Activated CD4-positive, alpha-beta T cell treated with anti-CD3 and anti-CD28 coated beads for 36 hours (primary cell): ENCODE data around the gene YWHAH. TPM values are rescaled to one million over a fixed set of nuclear protein-coding genes. Genes with fewer than 3 reads are reported as not detected.
A peak's percentile ranks its signal among the peaks of the same experiment; 100 is the strongest.

ENCODE experiments used
- ATAC-seq: fragments of 200-7000 bp; cut with Tn5 transposase; one replicate; pipeline ENCODE4 v1.10.0; 2021; ENCODE audit warnings: mild to moderate bottlenecking, moderate library complexity
- CTCF ChIA-PET: fragments of 350-600 bp; sonication (Branson Sonifier 250); formaldehyde crosslinking; loops from one replicate; lab custom pipeline; 2021; ENCODE audit warnings: antibody characterized with exemption; lab: Charles Lee
- POLR2A ChIA-PET: fragments of 350-600 bp; sonication (Branson Sonifier 250); formaldehyde crosslinking; loops from one replicate; lab custom pipeline; 2021; ENCODE audit warnings: antibody characterized with exemption, inconsistent platforms; lab: Charles Lee
- DNase-seq: peaks from one replicate; pipeline ENCODE4 v3.0.0-alpha.2; 2020
- H3K27ac Mint-ChIP-seq: one replicate; pipeline ENCODE4 v1.8.0; 2021; ENCODE audit warnings: mixed read lengths
- H3K27me3 Mint-ChIP-seq: one replicate; pipeline ENCODE4 v1.8.0; 2021; ENCODE audit warnings: mixed read lengths
- H3K36me3 Mint-ChIP-seq: one replicate; pipeline ENCODE4 v1.8.0; 2021; ENCODE audit warnings: low read depth, mixed read lengths
- H3K4me1 Mint-ChIP-seq: one replicate; pipeline ENCODE4 v1.8.0; 2021; ENCODE audit warnings: mixed read lengths
- H3K4me3 Mint-ChIP-seq: one replicate; pipeline ENCODE4 v1.8.0; 2021; ENCODE audit warnings: mild to moderate bottlenecking, moderate library complexity, mixed read lengths
- H3K9me3 Mint-ChIP-seq: one replicate; pipeline ENCODE4 v1.8.0; 2021; ENCODE audit warnings: low read depth, mixed read lengths
- intact Hi-C, 2 experiments: fragments of 100-400 bp; cut with DNase I in 1 of 2; cut with micrococcal nuclease in 1 of 2; formaldehyde crosslinking; loops; one replicate each; pipeline versions ENCODE4 v1.14.2 to v1.15.1; 2022 to 2024; cut with DNase I, micrococcal nuclease
- total RNA-seq, 2 experiments: library from RNA; stranded (reverse); gene quantifications; one replicate each; pipeline ENCODE4 v1.2.3, GENCODE V29; 2021

Gene YWHAH
- total RNA-seq, 2 experiments from 2014 or later = 83.2 to 98.5 TPM

DNA sequence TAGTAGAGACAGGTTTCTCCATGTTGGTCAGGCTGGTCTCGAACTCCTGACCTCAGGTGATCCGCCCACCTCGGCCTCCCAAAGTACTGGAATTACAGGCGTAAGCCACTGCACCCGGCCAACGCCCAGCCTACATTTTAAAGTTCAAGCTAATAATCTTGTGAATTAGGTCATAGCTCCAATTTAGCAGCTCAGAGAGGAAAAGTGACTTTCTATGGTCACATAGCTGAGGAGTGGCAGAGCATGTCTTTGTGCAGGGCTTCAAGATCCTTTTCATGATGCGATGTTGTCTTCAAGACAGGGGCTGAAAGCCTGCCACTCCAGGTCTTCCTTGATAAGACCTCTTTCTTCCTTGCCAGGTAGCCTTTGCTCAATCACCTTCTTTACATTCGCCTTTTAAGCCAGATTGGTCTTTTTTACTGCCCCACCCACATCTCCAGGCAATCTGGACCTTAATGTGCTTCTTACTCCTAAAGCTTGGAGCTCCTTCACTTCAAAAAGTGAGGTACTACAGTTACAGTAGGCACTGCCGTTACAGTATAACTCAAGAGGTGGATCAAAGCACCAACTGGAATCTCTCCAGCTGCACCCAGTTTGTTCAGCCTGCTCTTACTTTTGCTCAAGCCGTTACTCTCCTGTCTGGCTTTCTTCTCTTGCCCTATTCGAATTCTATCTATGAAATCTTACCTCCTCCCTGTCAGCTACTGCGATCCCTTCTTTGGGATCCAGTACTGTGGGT, 18.2 kb downstream of the YWHAH start:
- H3K27ac Mint-ChIP-seq = no peak overlapping the region
- intact Hi-C loops = no loop called here
- H3K27me3 Mint-ChIP-seq = no peaks in the 10 kb centered on the region

DNA sequence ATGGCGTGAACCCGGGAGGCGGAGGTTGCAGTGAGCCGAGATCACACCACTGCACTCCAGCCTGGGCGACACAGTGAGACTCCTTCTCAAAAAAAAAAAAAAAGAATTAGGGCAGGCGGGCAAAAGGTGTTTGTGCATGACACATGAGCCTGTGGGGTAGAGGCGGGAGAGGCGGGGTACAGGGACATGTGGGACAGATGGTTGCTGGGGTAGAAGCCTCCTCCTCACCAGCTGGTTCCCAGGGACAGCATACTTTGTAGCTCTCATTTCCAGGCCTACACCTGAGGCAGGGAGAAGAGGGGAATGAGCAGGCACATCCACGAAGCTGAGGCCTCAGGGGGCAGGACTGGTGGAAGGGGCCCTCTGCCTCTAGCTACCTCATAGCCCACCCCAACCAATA, 23.7 kb downstream of the YWHAH start:
- H3K4me3 Mint-ChIP-seq = no peak overlapping the region
- H3K9me3 Mint-ChIP-seq = no peaks in the 10 kb centered on the region
- DNase-seq (no peak), ATAC-seq (no peak)
- ChIA-PET CTCF (interaction anchor here (2.0 kb wide), 1 partner anchor 303 kb away, joined by 6 read pairs; no protein-coding TSS in a partner anchor), POLR2A (no interaction called here)
- intact Hi-C loops = no loop called here
- H3K27me3 Mint-ChIP-seq = no peaks in the 10 kb centered on the region
- peaks cover 11% of the 10 kb centered on the region for H3K4me1 Mint-ChIP-seq
- no peaks in the 10 kb centered on the region for H3K36me3 Mint-ChIP-seq
- H3K27ac Mint-ChIP-seq = no peak overlapping the region

More for the DNA sequence above, 18.2 kb downstream of the YWHAH start:
- Mint-ChIP-seq H3K4me3 (no peak overlapping the region), H3K4me1 (peaks cover 12% of the 10 kb centered on the region), H3K9me3 (no peaks in the 10 kb centered on the region), H3K36me3 (peaks cover 4% of the 10 kb centered on the region)
- DNase-seq (no peak), ATAC-seq (no peak)
- ChIA-PET CTCF (interaction anchor here (0.7 to 1.7 kb wide), 5 partner anchors 8 to 297 kb away, joined by 3 to 10 read pairs (median 3); no protein-coding TSS in a partner anchor), POLR2A (no interaction called here)

DNA sequence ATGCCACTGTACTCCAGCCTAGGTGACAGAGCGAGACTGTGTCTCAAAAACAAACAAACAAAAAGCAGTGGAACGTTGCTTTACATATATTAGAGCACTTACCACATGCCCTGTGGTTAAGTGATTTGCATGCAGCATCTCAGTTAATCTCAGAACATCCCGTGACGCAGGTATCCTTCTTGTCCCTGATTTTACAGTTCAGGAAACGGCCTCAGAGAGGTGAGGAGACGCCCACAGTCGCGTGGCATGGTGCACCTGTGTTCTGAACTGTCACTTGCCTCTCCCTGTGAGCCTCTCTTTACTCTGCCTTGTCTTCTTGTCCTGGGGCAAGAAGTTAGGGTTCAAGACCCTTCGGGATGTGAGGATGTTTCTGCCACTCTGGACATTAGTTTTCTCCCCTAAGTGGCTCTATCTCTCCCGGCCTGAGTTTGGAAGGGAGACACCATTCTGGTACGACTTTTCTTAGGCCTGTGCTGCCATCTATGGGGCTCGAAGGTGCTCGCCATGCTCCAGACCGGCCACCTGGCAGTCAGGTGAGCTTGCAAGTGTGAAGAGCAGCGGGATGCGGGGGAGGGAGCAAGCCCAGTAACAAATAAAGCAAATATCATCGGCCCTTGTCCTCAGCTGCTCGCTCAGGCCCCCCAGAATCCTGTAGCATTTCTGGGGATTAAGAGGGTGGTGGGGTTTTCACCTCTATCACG, 25.6 kb downstream of the YWHAH start:
- ChIA-PET CTCF (interaction anchor here (0.6 to 11.3 kb wide), 48 partner anchors 8 to 505 kb away, joined by 3 to 114 read pairs (median 4); partner anchors contain the start of genes DEPDC5, PISD, RTCB and YWHAH), POLR2A (interaction anchor here (0.6 kb wide), 2 partner anchors 439 to 507 kb away, joined by 3 read pairs; no protein-coding TSS in a partner anchor)
- intact Hi-C loops = loop anchor here (1.0 to 10.0 kb wide), 10 partner anchors 25 to 825 kb away; partner anchors contain the start of genes YWHAH (in 2 of the 2) and FBXO7 (in 1 of the 2)
- H3K27me3 Mint-ChIP-seq = no peaks in the 10 kb centered on the region
- H3K27ac Mint-ChIP-seq = peak overlapping the region; percentile 5
- peak; percentile 84 for ATAC-seq
- peak; percentile 85 for DNase-seq
- H3K4me1 Mint-ChIP-seq = peaks cover 11% of the 10 kb centered on the region
- no peaks in the 10 kb centered on the region for H3K36me3 Mint-ChIP-seq
- peak overlapping the region; percentile 57 for H3K4me3 Mint-ChIP-seq
- no peaks in the 10 kb centered on the region for H3K9me3 Mint-ChIP-seq

DNA sequence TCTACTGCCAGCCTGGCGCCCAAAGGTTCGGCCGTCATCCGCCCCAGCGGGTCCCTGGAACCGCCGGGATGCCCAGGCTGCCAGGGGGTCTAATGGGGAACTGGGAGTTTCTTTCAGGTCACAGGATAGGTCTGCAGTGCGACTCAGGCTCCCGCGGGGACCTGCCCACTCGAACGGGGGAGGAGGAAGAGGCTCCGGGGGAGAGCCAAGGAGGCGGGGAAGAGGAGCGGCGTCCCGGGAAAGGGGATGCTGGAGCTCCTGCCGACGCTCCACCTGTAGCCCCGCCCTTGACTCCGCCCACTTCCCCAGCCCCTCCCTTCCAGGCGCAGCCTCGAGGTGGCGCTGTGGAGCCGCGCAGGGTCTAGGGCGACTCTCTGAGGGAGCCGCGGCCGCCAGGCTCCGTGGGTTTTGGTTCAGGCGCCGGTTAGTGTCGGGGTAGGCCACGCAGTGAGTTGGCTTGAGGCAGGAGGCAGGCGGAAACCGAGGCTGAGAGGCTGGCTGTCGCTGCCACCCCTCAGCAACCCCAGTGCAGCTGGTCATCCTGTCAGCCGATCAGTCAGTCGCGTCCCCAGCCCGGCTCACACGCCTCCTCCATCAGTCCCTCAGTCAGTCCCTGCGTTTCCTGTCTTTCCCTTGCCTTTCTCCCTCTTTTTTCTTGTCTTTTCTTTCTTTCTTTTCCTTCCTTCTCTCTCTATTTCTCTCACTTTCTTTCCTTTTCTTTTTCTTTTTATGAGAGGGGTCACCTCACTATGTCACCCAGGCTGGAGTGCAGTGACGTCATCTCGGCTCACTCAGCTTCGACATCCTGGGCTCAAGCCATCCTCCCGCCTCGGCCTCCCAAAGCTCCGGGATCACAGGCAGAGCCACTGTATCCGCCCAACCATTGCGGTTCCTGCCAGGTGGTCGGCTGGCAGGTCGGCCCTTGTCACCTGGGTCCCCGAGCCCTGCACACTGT, 26.4 kb downstream of the YWHAH start:
- H3K27me3 Mint-ChIP-seq = no peaks in the 10 kb centered on the region
- H3K9me3 Mint-ChIP-seq = no peaks in the 10 kb centered on the region
- intact Hi-C loops = loop anchor here (1.0 to 10.0 kb wide), 10 partner anchors 26 to 824 kb away; partner anchors contain the start of genes YWHAH (in 2 of the 2) and FBXO7 (in 1 of the 2)
- peaks cover 11% of the 10 kb centered on the region for H3K4me1 Mint-ChIP-seq
- peak overlapping the region; percentile 37 for H3K27ac Mint-ChIP-seq
- peak overlapping the region; percentile 57 for H3K4me3 Mint-ChIP-seq
- DNase-seq (peak; percentile 93), ATAC-seq (peak; percentile 95)
- ChIA-PET POLR2A (interaction anchor here (0.6 kb wide), 2 partner anchors 438 to 506 kb away, joined by 3 read pairs; no protein-coding TSS in a partner anchor), CTCF (interaction anchor here (0.6 to 11.3 kb wide), 45 partner anchors 8 to 504 kb away, joined by 3 to 114 read pairs (median 4); partner anchors contain the start of genes DEPDC5, PISD, RTCB and YWHAH)
- H3K36me3 Mint-ChIP-seq = no peaks in the 10 kb centered on the region

DNA sequence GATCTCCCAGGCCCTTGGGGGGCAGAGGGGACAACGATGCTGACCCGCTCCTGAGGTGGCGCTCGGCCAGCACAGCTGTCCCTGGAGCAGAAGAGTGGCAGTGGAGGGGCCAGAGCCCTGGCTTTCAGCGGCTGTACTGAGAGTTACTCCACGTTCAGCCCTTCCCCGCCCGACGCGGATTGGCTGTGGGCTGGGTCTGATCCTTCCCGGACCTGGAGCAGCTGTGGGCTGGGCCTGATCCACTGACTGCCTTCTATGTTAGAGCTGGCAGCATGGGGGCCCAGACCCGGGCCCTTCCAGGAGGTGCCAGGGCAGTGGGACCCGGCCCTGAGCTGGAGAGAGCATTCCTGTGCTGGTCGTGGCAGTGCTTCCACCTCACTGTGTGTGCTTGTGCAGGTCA, 27.8 kb downstream of the YWHAH start:
- DNase-seq (no peak), ATAC-seq (no peak)
- H3K9me3 Mint-ChIP-seq = no peaks in the 10 kb centered on the region
- peaks cover 2% of the 10 kb centered on the region for H3K27me3 Mint-ChIP-seq
- intact Hi-C loops = loop anchor here (5.0 to 10.0 kb wide), 3 partner anchors 165 to 823 kb away; no protein-coding TSS in a partner anchor
- H3K27ac Mint-ChIP-seq = no peak overlapping the region
- no peaks in the 10 kb centered on the region for H3K36me3 Mint-ChIP-seq
- H3K4me1 Mint-ChIP-seq = peaks cover 13% of the 10 kb centered on the region
- CTCF ChIA-PET = interaction anchor here (1.6 to 11.3 kb wide), 3 partner anchors 15 to 294 kb away, joined by 5 to 114 read pairs (median 37); no protein-coding TSS in a partner anchor
- H3K4me3 Mint-ChIP-seq = no peak overlapping the region
- POLR2A ChIA-PET = no interaction called here

DNA sequence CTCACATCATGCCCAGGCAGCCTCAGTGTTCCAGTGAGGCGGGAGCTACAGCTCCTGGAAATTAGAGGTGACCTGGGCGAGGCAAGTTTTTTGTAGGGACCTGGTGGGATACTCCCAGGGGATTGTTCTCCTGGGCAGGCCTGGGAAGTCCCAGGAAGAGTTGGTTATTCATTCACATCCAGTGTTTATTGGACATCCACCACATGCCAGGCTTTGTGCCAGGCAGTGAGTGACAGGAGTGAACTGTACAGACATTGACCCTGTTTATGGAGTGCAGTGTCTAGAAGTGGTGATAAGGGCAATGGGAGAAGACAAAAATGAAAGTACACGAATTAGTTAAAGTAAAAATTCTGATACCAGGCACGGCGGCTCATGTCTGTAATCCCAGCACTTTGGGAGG, 29.4 kb downstream of the YWHAH start:
- DNase-seq (no peak), ATAC-seq (no peak)
- no peaks in the 10 kb centered on the region for H3K9me3 Mint-ChIP-seq
- peaks cover 2% of the 10 kb centered on the region for H3K27me3 Mint-ChIP-seq
- no peaks in the 10 kb centered on the region for H3K36me3 Mint-ChIP-seq
- POLR2A ChIA-PET = no interaction called here
- no peak overlapping the region for H3K27ac Mint-ChIP-seq
- H3K4me1 Mint-ChIP-seq = peaks cover 16% of the 10 kb centered on the region
- no peak overlapping the region for H3K4me3 Mint-ChIP-seq
- intact Hi-C loops = loop anchor here (5.0 to 10.0 kb wide), 3 partner anchors 164 to 821 kb away; no protein-coding TSS in a partner anchor
- CTCF ChIA-PET = interaction anchor here (0.8 to 11.3 kb wide), 3 partner anchors 23 to 292 kb away, joined by 4 to 114 read pairs (median 5); no protein-coding TSS in a partner anchor

DNA sequence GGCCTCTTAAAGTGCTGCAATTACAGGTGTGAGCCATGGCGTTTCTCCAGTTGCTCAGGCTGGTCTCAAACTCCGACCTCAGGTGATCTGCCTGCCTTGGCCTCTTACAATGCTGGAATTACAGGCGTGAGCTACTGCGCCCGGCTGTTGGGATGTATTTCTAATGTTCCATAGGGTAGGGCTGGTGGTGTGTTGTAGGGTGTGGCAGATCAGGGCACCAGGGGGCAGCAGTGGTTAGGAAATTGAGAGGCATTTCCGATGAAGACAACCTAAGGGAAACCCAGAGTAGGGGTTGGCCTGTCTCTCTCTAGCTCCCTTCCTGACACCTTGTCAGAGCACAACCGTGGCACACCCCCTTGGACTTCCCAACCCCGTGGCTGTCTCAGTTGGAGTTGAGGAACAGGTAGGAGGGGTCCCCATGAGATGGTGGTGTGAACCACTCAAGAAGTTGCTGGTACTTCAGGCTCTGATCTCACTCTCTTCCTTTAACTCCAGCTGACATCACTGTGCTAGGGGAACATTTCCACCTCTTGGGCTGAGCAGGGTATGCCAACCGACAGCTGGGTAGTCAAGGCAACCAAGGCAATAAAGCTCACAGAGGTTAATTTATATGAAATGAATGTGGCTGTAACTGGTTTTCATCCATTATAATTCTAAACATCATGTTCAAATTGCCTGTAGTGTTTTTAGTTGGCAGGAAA, 33.0 kb downstream of the YWHAH start:
- DNase-seq (peak; percentile 92), ATAC-seq (peak; percentile 98)
- intact Hi-C loops = loop anchor here (1.0 to 10.0 kb wide), 6 partner anchors 104 to 1025 kb away; no protein-coding TSS in a partner anchor
- Mint-ChIP-seq H3K9me3 (no peaks in the 10 kb centered on the region), H3K4me3 (no peak overlapping the region), H3K4me1 (peaks cover 5% of the 10 kb centered on the region), H3K27me3 (peaks cover 2% of the 10 kb centered on the region), H3K27ac (no peak overlapping the region), H3K36me3 (no peaks in the 10 kb centered on the region)
- POLR2A ChIA-PET = no interaction called here
- CTCF ChIA-PET = interaction anchor here (0.6 to 11.3 kb wide), 14 partner anchors 7 to 497 kb away, joined by 3 to 114 read pairs (median 4); no protein-coding TSS in a partner anchor

DNA sequence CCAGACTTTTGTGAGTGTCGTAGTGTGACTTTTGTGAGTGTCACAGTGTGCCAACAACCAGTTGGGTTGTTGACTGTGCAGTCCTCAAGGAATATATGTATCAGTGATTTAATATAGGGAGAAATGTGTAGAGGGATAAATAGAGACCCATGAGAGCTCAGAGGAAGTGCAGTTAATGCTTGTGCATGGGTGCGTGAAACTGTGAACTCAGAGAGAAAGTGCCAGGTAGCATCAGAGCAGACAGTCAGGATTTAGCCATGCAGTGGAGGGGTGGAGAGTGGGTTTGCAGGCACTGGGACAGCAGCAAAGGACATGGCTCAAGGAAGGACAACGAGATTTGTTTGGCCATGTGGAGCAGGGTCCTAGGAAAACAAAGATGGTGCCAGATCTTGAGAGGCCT, 33.6 kb downstream of the YWHAH start:
- H3K27me3 Mint-ChIP-seq = peaks cover 2% of the 10 kb centered on the region
- no peaks in the 10 kb centered on the region for H3K9me3 Mint-ChIP-seq
- ATAC-seq = no peak
- ChIA-PET CTCF (interaction anchor here (0.6 to 11.3 kb wide), 16 partner anchors 8 to 496 kb away, joined by 3 to 114 read pairs (median 4); no protein-coding TSS in a partner anchor), POLR2A (no interaction called here)
- DNase-seq = no peak
- H3K4me3 Mint-ChIP-seq = no peak overlapping the region
- no peaks in the 10 kb centered on the region for H3K36me3 Mint-ChIP-seq
- H3K27ac Mint-ChIP-seq = no peak overlapping the region
- intact Hi-C loops = loop anchor here (1.0 to 10.0 kb wide), 6 partner anchors 103 to 1024 kb away; no protein-coding TSS in a partner anchor
- peaks cover 5% of the 10 kb centered on the region for H3K4me1 Mint-ChIP-seq

DNA sequence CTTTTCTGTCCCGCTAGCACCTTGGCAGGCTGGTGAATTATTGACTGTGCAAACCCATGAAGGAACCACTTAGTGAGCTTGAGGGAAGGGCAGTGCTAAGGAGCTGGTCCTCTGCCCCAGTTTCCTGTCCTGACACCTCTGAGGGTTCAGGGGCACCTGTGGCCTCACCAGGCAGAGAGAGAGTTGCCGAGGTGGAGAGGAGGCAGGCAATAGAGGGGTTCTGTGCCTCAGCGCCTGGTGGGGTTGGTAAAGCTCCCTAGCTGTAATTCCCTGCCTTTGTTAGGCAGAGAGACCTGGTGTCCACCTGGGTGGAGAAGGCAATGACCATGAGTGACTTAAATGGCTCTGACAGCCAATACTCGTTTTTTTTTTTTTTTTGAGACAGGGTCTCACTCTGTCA, 36.3 kb downstream of the YWHAH start:
- intact Hi-C loops = no loop called here
- CTCF ChIA-PET = interaction anchor here (1.1 to 11.3 kb wide), 4 partner anchors 11 to 286 kb away, joined by 3 to 114 read pairs (median 18); no protein-coding TSS in a partner anchor
- POLR2A ChIA-PET = no interaction called here

More for the DNA sequence above, 36.3 kb downstream of the YWHAH start:
- Mint-ChIP-seq H3K27ac (no peak overlapping the region), H3K4me3 (no peak overlapping the region), H3K4me1 (peaks cover 5% of the 10 kb centered on the region), H3K27me3 (peaks cover 2% of the 10 kb centered on the region), H3K9me3 (no peaks in the 10 kb centered on the region), H3K36me3 (no peaks in the 10 kb centered on the region)
- DNase-seq (no peak), ATAC-seq (no peak)
